HG02623 (cell line): ENCODE data around the gene C12orf57.

Experiments
- ATAC-seq: cut with Tn5 transposase; IDR thresholded peaks from one replicate; pipeline ENCODE4 v1.9.1; 2021; ENCODE audit warnings: moderate library complexity; ENCODE audit not compliant: unreplicated experiment

Gene C12orf57

GRCh38 chr12:6917491-6918231, 26.2 kb upstream of the C12orf57 start:
- no peak for ATAC-seq

GRCh38 chr12:6919588-6919987, 24.2 kb upstream of the C12orf57 start:
- no peak for ATAC-seq

- ATAC-seq: no peak
These were observed 22.3 kb upstream of the C12orf57 start for GRCh38 chr12:6921539-6921938.

GRCh38 chr12:6921996-6922946, 21.6 kb upstream of the C12orf57 start:
- ATAC-seq: no peak

- ATAC-seq: no peak
These were observed 20.7 kb upstream of the C12orf57 start for GRCh38 chr12:6923003-6923732.

- ATAC-seq: no peak
These were observed 20.0 kb upstream of the C12orf57 start for GRCh38 chr12:6923851-6924250.

- no peak for ATAC-seq
These were observed 18.6 kb upstream of the C12orf57 start for GRCh38 chr12:6925239-6925539.

- no peak for ATAC-seq
These were observed 18.1 kb upstream of the C12orf57 start for GRCh38 chr12:6925540-6926279.

GRCh38 chr12:6927379-6928021, 16.3 kb upstream of the C12orf57 start, which contains the start of gene ATN1:
TSS of gene ATN1 (plus strand) at chr12:6927959. CDS start at chr12:6934002, 6,043 bp downstream.
- ATAC-seq: no peak

GRCh38 chr12:6928022-6928702, 15.7 kb upstream of the C12orf57 start:
- no peak for ATAC-seq

GRCh38 chr12:6928703-6929407, 15.0 kb upstream of the C12orf57 start:
- ATAC-seq: no peak

- no peak for ATAC-seq
These were observed 14.1 kb upstream of the C12orf57 start for GRCh38 chr12:6929466-6930452.

- ATAC-seq: no peak
These were observed 11.1 kb upstream of the C12orf57 start for GRCh38 chr12:6932766-6933165.

GRCh38 chr12:6934110-6934509, 9.7 kb upstream of the C12orf57 start:
- ATAC-seq: no peak

- ATAC-seq: no peak
These were observed 8.2 kb upstream of the C12orf57 start for GRCh38 chr12:6935371-6936193.

GRCh38 chr12:6936194-6936635, 7.6 kb upstream of the C12orf57 start:
- no peak for ATAC-seq
